NCI-H1092 (cell line): Measurements from ENCODE around the gene COL4A3.
"Not testable (repeated sequence)": the region's sequence is repeated elsewhere in the genome, so short reads cannot be mapped to it uniquely, and the experiment has no call there.

Experiments
- DNase-seq: peaks from one replicate; lab custom pipeline; 2025; lab: John Stamatoyannopoulos, UW

The COL4A3 gene

GRCh38 chr2:227160164-227160563 lies 4.3 kb upstream of the COL4A3 start:
- DNase-seq = no peak

GRCh38 chr2:227161947-227162346 lies 2.5 kb upstream of the COL4A3 start:
- DNase-seq = no peak

GRCh38 chr2:227163485-227163997 lies 883 bp upstream of the COL4A3 start:
- DNase-seq = no peak

GRCh38 chr2:227164763-227165291 lies 403 bp downstream of the COL4A3 start:
- no peak for DNase-seq

- not testable (repeated sequence) for DNase-seq
These were observed 7.4 kb downstream of the COL4A3 start for GRCh38 chr2:227171779-227172178.

GRCh38 chr2:227177592-227178336 lies 13.3 kb downstream of the COL4A3 start:
- DNase-seq = no peak

- DNase-seq = no peak
These were observed 15.7 kb downstream of the COL4A3 start for GRCh38 chr2:227179988-227180685.

GRCh38 chr2:227180770-227181169 lies 16.3 kb downstream of the COL4A3 start:
- DNase-seq = no peak

GRCh38 chr2:227182765-227183164 lies 18.3 kb downstream of the COL4A3 start:
- no peak for DNase-seq

- DNase-seq = no peak
These were observed 19.4 kb downstream of the COL4A3 start for GRCh38 chr2:227183657-227184367.

- DNase-seq = no peak
These were observed 21.3 kb downstream of the COL4A3 start for GRCh38 chr2:227185615-227186232.

- no peak for DNase-seq
These were observed 22.3 kb downstream of the COL4A3 start for GRCh38 chr2:227186751-227187150.

GRCh38 chr2:227188292-227188691 lies 23.9 kb downstream of the COL4A3 start:
- DNase-seq = no peak

- no peak for DNase-seq
These were observed 26.9 kb downstream of the COL4A3 start for GRCh38 chr2:227191367-227191766.

- no peak for DNase-seq
These were observed 28.1 kb downstream of the COL4A3 start for GRCh38 chr2:227192491-227192890.

GRCh38 chr2:227194219-227194618 lies 29.8 kb downstream of the COL4A3 start:
- no peak for DNase-seq

- no peak for DNase-seq
These were observed 34.4 kb downstream of the COL4A3 start for GRCh38 chr2:227198866-227199265.

GRCh38 chr2:227201771-227202170 lies 37.3 kb downstream of the COL4A3 start:
- DNase-seq = no peak

- no peak for DNase-seq
These were observed 40.0 kb downstream of the COL4A3 start for GRCh38 chr2:227204452-227204851.

GRCh38 chr2:227205701-227206100 lies 41.3 kb downstream of the COL4A3 start:
- no peak for DNase-seq

GRCh38 chr2:227206406-227206805 lies 42.0 kb downstream of the COL4A3 start:
- no peak for DNase-seq

- no peak for DNase-seq
These were observed 43.1 kb downstream of the COL4A3 start for GRCh38 chr2:227207573-227207972.
